ENCODE measurements around the gene SEPTIN3.

SEPTIN3 gene

GRCh38 chr22:41966607-41967240, 2.5 kb upstream of the SEPTIN3 start:
- H3K4me3 ChIP-seq (ENCODE audit: low read depth, low read length) = no peak overlapping the region
- no peaks in the 10 kb centered on the region for H3K36me3 ChIP-seq (ENCODE audit: control insufficient read depth, insufficient read depth, low read length)
- peak overlapping the region; percentile 57 for H2AFZ ChIP-seq
- no peak overlapping the region for H3K9ac ChIP-seq
- H3K79me2 ChIP-seq = no peaks in the 10 kb centered on the region
- H3K9me3 ChIP-seq (ENCODE audit: control insufficient read depth, low read length) = no peaks in the 10 kb centered on the region
- no peaks in the 10 kb centered on the region for H3K27me3 ChIP-seq (ENCODE audit: control insufficient read depth, insufficient read depth, low read length)
- H3K4me2 ChIP-seq (ENCODE audit: low read length) = no peak overlapping the region
- TF ChIP-seq, protein P1, sequence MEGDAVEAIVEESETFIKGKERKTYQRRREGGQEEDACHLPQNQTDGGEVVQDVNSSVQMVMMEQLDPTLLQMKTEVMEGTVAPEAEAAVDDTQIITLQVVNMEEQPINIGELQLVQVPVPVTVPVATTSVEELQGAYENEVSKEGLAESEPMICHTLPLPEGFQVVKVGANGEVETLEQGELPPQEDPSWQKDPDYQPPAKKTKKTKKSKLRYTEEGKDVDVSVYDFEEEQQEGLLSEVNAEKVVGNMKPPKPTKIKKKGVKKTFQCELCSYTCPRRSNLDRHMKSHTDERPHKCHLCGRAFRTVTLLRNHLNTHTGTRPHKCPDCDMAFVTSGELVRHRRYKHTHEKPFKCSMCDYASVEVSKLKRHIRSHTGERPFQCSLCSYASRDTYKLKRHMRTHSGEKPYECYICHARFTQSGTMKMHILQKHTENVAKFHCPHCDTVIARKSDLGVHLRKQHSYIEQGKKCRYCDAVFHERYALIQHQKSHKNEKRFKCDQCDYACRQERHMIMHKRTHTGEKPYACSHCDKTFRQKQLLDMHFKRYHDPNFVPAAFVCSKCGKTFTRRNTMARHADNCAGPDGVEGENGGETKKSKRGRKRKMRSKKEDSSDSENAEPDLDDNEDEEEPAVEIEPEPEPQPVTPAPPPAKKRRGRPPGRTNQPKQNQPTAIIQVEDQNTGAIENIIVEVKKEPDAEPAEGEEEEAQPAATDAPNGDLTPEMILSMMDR (IDR thresholded peaks at IDR 0.05) = peak; percentile 32
- no peak overlapping the region for H3K27ac ChIP-seq
- H3K4me1 ChIP-seq = no peaks in the 10 kb centered on the region

GRCh38 chr22:41968601-41969000, 642 bp upstream of the SEPTIN3 start:
- H3K4me3 ChIP-seq (ENCODE audit: low read depth, low read length) = no peak overlapping the region
- TF ChIP-seq, protein P1 (IDR thresholded peaks at IDR 0.05) = no peak
- no peaks in the 10 kb centered on the region for H3K79me2 ChIP-seq
- H3K27me3 ChIP-seq (ENCODE audit: control insufficient read depth, insufficient read depth, low read length) = no peaks in the 10 kb centered on the region
- no peak overlapping the region for H3K27ac ChIP-seq
- no peak overlapping the region for H3K4me2 ChIP-seq (ENCODE audit: low read length)
- no peak overlapping the region for H2AFZ ChIP-seq
- H3K4me1 ChIP-seq = no peaks in the 10 kb centered on the region
- no peak overlapping the region for H3K9ac ChIP-seq
- H3K36me3 ChIP-seq (ENCODE audit: control insufficient read depth, insufficient read depth, low read length) = no peaks in the 10 kb centered on the region
- H3K9me3 ChIP-seq (ENCODE audit: control insufficient read depth, low read length) = no peaks in the 10 kb centered on the region

- Histone ChIP-seq H3K4me2 (ENCODE audit: low read length) (no peak overlapping the region), H3K9ac (no peak overlapping the region), H3K79me2 (no peaks in the 10 kb centered on the region), H3K27ac (no peak overlapping the region), H3K4me1 (no peaks in the 10 kb centered on the region), H3K36me3 (ENCODE audit: control insufficient read depth, insufficient read depth, low read length) (no peaks in the 10 kb centered on the region), H3K9me3 (ENCODE audit: control insufficient read depth, low read length) (no peaks in the 10 kb centered on the region), H3K4me3 (ENCODE audit: low read depth, low read length) (no peak overlapping the region), H3K27me3 (ENCODE audit: control insufficient read depth, insufficient read depth, low read length) (no peaks in the 10 kb centered on the region), H2AFZ (no peak overlapping the region)
- TF ChIP-seq, protein P1 (IDR thresholded peaks at IDR 0.05) = no peak
Observed at GRCh38 chr22:41970601-41971000, 1.4 kb downstream of the SEPTIN3 start.

GRCh38 chr22:41971431-41971830, 2.2 kb downstream of the SEPTIN3 start:
- Histone ChIP-seq H3K27ac (no peak overlapping the region), H3K9me3 (ENCODE audit: control insufficient read depth, low read length) (no peaks in the 10 kb centered on the region), H3K4me1 (no peaks in the 10 kb centered on the region), H2AFZ (no peak overlapping the region), H3K9ac (no peak overlapping the region), H3K4me2 (ENCODE audit: low read length) (no peak overlapping the region), H3K36me3 (ENCODE audit: control insufficient read depth, insufficient read depth, low read length) (no peaks in the 10 kb centered on the region), H3K79me2 (no peaks in the 10 kb centered on the region), H3K27me3 (ENCODE audit: control insufficient read depth, insufficient read depth, low read length) (no peaks in the 10 kb centered on the region), H3K4me3 (ENCODE audit: low read depth, low read length) (no peak overlapping the region)
- TF ChIP-seq, protein P1 (IDR thresholded peaks at IDR 0.05) = no peak

DNA sequence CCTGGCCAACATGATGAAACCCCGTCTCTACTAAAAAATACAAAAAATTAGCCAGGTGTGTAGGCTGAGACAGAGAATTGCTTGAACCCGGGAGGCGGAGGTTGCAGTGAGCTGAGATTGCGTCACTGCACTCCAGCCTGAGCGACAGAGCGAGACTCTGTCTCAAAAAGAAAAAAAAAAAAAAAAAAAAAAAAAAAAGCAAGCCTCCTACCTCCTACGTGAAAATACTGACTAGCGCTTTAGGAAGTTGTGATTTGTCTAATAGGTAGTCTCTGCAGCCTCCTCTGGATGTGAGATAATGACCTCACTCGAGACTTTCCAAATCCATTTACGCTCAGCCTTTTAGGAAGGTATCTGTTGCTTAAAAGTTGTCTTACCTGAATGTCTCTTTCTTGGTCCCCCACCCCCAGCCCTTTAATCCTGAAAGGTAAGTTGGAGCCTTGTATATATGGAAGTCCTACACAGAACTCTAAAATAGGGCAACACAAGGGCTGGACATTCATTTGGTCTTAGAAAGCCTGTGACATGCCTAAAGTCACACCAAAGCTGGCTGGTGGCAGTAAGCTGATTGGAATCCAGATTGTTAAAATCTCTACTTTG, 5.5 kb downstream of the SEPTIN3 start:
- TF ChIP-seq, protein P1 (IDR thresholded peaks at IDR 0.05) = no peak
- H3K4me2 ChIP-seq (ENCODE audit: low read length) = no peak overlapping the region
- H3K27ac ChIP-seq = no peak overlapping the region
- H3K36me3 ChIP-seq (ENCODE audit: control insufficient read depth, insufficient read depth, low read length) = no peaks in the 10 kb centered on the region
- H3K9me3 ChIP-seq (ENCODE audit: control insufficient read depth, low read length) = no peaks in the 10 kb centered on the region
- no peak overlapping the region for H2AFZ ChIP-seq
- no peaks in the 10 kb centered on the region for H3K79me2 ChIP-seq
- no peaks in the 10 kb centered on the region for H3K4me1 ChIP-seq
- no peak overlapping the region for H3K4me3 ChIP-seq (ENCODE audit: low read depth, low read length)
- no peaks in the 10 kb centered on the region for H3K27me3 ChIP-seq (ENCODE audit: control insufficient read depth, insufficient read depth, low read length)
- H3K9ac ChIP-seq = no peak overlapping the region
